Natural killer cell (primary cell): ENCODE results near the gene CPEB4. TPM values are rescaled to one million over a fixed set of nuclear protein-coding genes. Genes with fewer than 3 reads are reported as not detected.

Experiments
- ATAC-seq, 3 donors: fragments of 150-1000 bp in 2 of 3; fragments of 200-7000 bp in 1 of 3; cut with Tn5 transposase; 1 replicate in 1 of 3; 2 replicates in 2 of 3; pipeline ENCODE4 v1.10.0; 2021; ENCODE audit warnings: mild to moderate bottlenecking in 2 of 3, moderate library complexity in 2 of 3
- DNase-seq, 2 donors: peaks; one replicate each; pipeline versions ENCODE4 v3.0.0 to v3.0.0-alpha.2; 2013 to 2021; ENCODE audit warnings: mixed read lengths in 1 of 2
- H3K27ac ChIP-seq: one replicate; pipeline ENCODE4 v1.5.1; 2013; ENCODE audit warnings: mild to moderate bottlenecking, low read length
- H3K27me3 ChIP-seq: one replicate; pipeline ENCODE4 v1.6.1; 2013; ENCODE audit warnings: low read length; ENCODE audit not compliant: control insufficient read depth, insufficient read depth
- H3K36me3 ChIP-seq: one replicate; pipeline ENCODE4 v1.6.1; 2013; ENCODE audit warnings: low read length; ENCODE audit not compliant: control insufficient read depth, insufficient read depth
- H3K4me1 ChIP-seq: one replicate; pipeline ENCODE4 v1.6.1; 2013; ENCODE audit warnings: low read length; ENCODE audit not compliant: control insufficient read depth, insufficient read depth
- H3K4me3 ChIP-seq: one replicate; pipeline ENCODE4 v1.5.1; 2013; ENCODE audit warnings: low read length
- H3K9me3 ChIP-seq: one replicate; pipeline ENCODE4 v1.6.1; 2013; ENCODE audit warnings: low read length; ENCODE audit not compliant: control insufficient read depth, insufficient read depth
- H3K27ac Mint-ChIP-seq, 2 donors: one replicate each; pipeline ENCODE4 v1.8.0; 2022; ENCODE audit warnings: mild to moderate bottlenecking in 2 of 2, mixed read lengths in 2 of 2, moderate library complexity in 1 of 2
- H3K27me3 Mint-ChIP-seq, 2 donors: one replicate each; pipeline ENCODE4 v1.8.0; 2022; ENCODE audit warnings: low read depth in 2 of 2, mixed read lengths in 2 of 2
- H3K36me3 Mint-ChIP-seq: one replicate; pipeline ENCODE4 v1.8.0; 2022; ENCODE audit warnings: mixed read lengths
- H3K4me1 Mint-ChIP-seq, 2 donors: one replicate each; pipeline ENCODE4 v1.8.0; 2022; ENCODE audit warnings: mixed read lengths in 2 of 2
- H3K4me3 Mint-ChIP-seq: one replicate; pipeline ENCODE4 v1.8.0; 2022; ENCODE audit warnings: mild to moderate bottlenecking, moderate library complexity, mixed read lengths
- H3K9me3 Mint-ChIP-seq, 2 donors: one replicate each; pipeline ENCODE4 v1.8.0; 2022; ENCODE audit warnings: mixed read lengths in 2 of 2
- CTCF ChIP-seq: fragments of 200-600 bp; IDR thresholded peaks from one replicate; pipeline ENCODE4 v1.8.0; 2022; ENCODE audit warnings: antibody characterized with exemption
- WGBS: methylation state at CpG from one replicate; pipeline ENCODE4 v1.1.7; 2013; ENCODE audit warnings: missing lambda C conversion rate; ENCODE audit not compliant: insufficient coverage; 5-methylcytosine and 5-hydroxymethylcytosine counted together
- intact Hi-C: fragments of 100-400 bp; cut with micrococcal nuclease; formaldehyde crosslinking; loops from one replicate; pipeline ENCODE4 v1.14.2; 2022
- total RNA-seq, 4 donors: library from RNA; stranded (reverse); fragments of 120-200 nt in 1 of 4; gene quantifications; one replicate each; pipeline versions ENCODE4 v1.2.3 to v1.2.4, GENCODE V29; 2013 to 2022

CPEB4 gene
- total RNA-seq, 3 donors from 2014 or later (not counting 1 experiment from before 2014, with no cell fraction given) = 44.4 to 60.4 (median 55.1) TPM

DNA sequence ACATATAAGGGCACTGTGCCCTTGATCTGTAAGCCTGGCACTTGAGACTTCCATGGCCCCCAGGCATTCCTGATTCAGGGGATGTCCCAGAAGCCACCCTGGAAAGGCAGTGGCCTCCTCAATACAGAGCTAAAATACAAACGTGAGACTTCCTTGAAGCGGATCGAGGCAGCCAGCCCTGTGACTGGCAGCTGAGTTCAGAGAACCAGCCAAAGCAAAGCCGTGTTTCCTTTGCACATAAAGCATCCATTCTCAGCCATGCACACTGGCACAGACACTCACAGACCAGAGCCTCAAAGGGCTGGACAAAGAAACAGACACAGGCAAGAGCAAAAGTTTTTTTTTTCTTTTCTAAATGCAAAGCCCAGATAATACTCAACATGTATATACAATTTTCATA, 18.8 kb upstream of the CPEB4 start:
- H3K9me3 ChIP-seq = no peaks in the 10 kb centered on the region
- no peak overlapping the region for H3K4me3 ChIP-seq
- H3K9me3 Mint-ChIP-seq = no peaks in the 10 kb centered on the region
- peaks cover 0 to 4% of the 10 kb centered on the region in 2 donors for H3K4me1 Mint-ChIP-seq
- no peaks in the 10 kb centered on the region for H3K36me3 Mint-ChIP-seq
- no peaks in the 10 kb centered on the region for H3K4me1 ChIP-seq
- intact Hi-C loops = no loop called here
- no peaks in the 10 kb centered on the region for H3K27me3 ChIP-seq
- ATAC-seq (no peak), DNase-seq (no peak)
- 73% methylated on average over 4 of the region's 4 CpGs for whole genome bisulfite sequencing
- peaks cover 12 to 23% of the 10 kb centered on the region in 2 donors for H3K27me3 Mint-ChIP-seq
- H3K36me3 ChIP-seq = no peaks in the 10 kb centered on the region
- TF ChIP-seq CTCF = no peak
- no peak overlapping the region for H3K4me3 Mint-ChIP-seq
- H3K27ac Mint-ChIP-seq = no peak overlapping the region
- H3K27ac ChIP-seq = no peak overlapping the region

GRCh38 chr5:173872957-173873305, 15.2 kb upstream of the CPEB4 start:
- H3K36me3 ChIP-seq = no peaks in the 10 kb centered on the region
- no peak overlapping the region for H3K27ac ChIP-seq
- no peak overlapping the region for H3K4me3 Mint-ChIP-seq
- H3K27ac Mint-ChIP-seq = no peak overlapping the region
- intact Hi-C loops = no loop called here
- no peaks in the 10 kb centered on the region for H3K9me3 ChIP-seq
- H3K36me3 Mint-ChIP-seq = no peaks in the 10 kb centered on the region
- peaks cover 7 to 11% of the 10 kb centered on the region in 2 donors for H3K27me3 Mint-ChIP-seq
- DNase-seq = no peak
- no peaks in the 10 kb centered on the region for H3K4me1 Mint-ChIP-seq
- 91% methylated on average over 7 of the region's 9 CpGs for WGBS
- no peak overlapping the region for H3K4me3 ChIP-seq
- H3K4me1 ChIP-seq = no peaks in the 10 kb centered on the region
- no peak for ATAC-seq
- no peaks in the 10 kb centered on the region for H3K9me3 Mint-ChIP-seq
- no peak for TF ChIP-seq CTCF
- H3K27me3 ChIP-seq = no peaks in the 10 kb centered on the region

GRCh38 chr5:173873306-173873922, 14.7 kb upstream of the CPEB4 start:
- no peaks in the 10 kb centered on the region for H3K27me3 ChIP-seq
- H3K9me3 Mint-ChIP-seq = no peaks in the 10 kb centered on the region
- no peaks in the 10 kb centered on the region for H3K36me3 ChIP-seq
- H3K4me3 Mint-ChIP-seq = no peak overlapping the region
- no peak for ATAC-seq
- no peaks in the 10 kb centered on the region for H3K9me3 ChIP-seq
- H3K4me1 ChIP-seq = no peaks in the 10 kb centered on the region
- H3K27me3 Mint-ChIP-seq = peaks cover 7 to 9% of the 10 kb centered on the region in 2 donors
- H3K27ac ChIP-seq = no peak overlapping the region
- no peak for DNase-seq
- no peak for TF ChIP-seq CTCF
- H3K27ac Mint-ChIP-seq = no peak overlapping the region
- intact Hi-C loops = no loop called here
- 91% methylated on average over 3 of the region's 4 CpGs for WGBS
- H3K36me3 Mint-ChIP-seq = no peaks in the 10 kb centered on the region
- H3K4me3 ChIP-seq = no peak overlapping the region
- H3K4me1 Mint-ChIP-seq = no peaks in the 10 kb centered on the region

DNA sequence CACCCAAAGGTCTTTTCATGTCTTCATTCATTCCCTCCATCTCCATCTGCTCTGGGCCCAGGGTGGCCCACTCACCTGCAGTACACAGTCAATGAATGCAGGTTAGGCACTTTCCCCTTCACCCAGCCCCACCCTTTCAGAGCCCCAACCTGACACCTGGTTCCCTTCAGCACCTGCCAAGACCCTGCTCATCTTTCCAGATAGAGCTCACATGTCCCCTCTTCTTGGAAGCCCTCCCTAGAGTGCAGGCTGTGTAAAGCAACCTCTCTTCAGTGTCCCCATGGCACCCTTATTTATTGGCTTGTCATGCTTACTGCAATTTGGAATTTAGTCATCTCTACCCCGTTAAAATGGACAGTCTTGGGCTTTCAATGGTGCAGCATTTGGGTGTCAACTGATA, 13.0 kb upstream of the CPEB4 start:
- Mint-ChIP-seq H3K27me3 (no peaks in the 10 kb centered on the region), H3K9me3 (no peaks in the 10 kb centered on the region)
- no peak overlapping the region for H3K27ac ChIP-seq

More for the DNA sequence above, 13.0 kb upstream of the CPEB4 start:
- H3K36me3 Mint-ChIP-seq = no peaks in the 10 kb centered on the region
- Histone ChIP-seq H3K9me3 (no peaks in the 10 kb centered on the region), H3K4me1 (no peaks in the 10 kb centered on the region), H3K27me3 (no peaks in the 10 kb centered on the region), H3K4me3 (no peak overlapping the region), H3K36me3 (no peaks in the 10 kb centered on the region)
- intact Hi-C loops = no loop called here
- ATAC-seq (no peak), DNase-seq (no peak)
- no peak overlapping the region for H3K4me3 Mint-ChIP-seq
- H3K27ac Mint-ChIP-seq = no peak overlapping the region
- no peak for TF ChIP-seq CTCF
- WGBS = 83% methylated on average over 1 of the region's 1 CpG
- no peaks in the 10 kb centered on the region for H3K4me1 Mint-ChIP-seq
